Ovary (tissue), 9 donors: ENCODE measurements around the gene MTUS2. TPM values are rescaled to one million over a fixed set of nuclear protein-coding genes. Genes with fewer than 3 reads are reported as not detected.

ENCODE experiments used
- DNase-seq, 5 donors: peaks; one replicate each; pipeline ENCODE4 v3.0.0-alpha.2; 2019 to 2020
- H3K27ac ChIP-seq, 2 donors: fragments of 200-600 bp; one replicate each; pipeline versions ENCODE4 v1.5.1 to v1.8.0; 2019 to 2022
- H3K27me3 ChIP-seq: fragments of 200-600 bp; one replicate; pipeline ENCODE4 v1.8.0; 2022
- H3K36me3 ChIP-seq: fragments of 200-600 bp; sonication (generic); one replicate; pipeline ENCODE4 v1.5.1; 2019
- H3K4me1 ChIP-seq: one replicate; pipeline ENCODE4 v1.8.1; 2013; ENCODE audit warnings: mild to moderate bottlenecking, moderate library complexity; ENCODE audit not compliant: insufficient read depth
- H3K4me3 ChIP-seq: fragments of 200-600 bp; sonication (generic); one replicate; pipeline ENCODE4 v1.5.1; 2017
- H3K9me3 ChIP-seq, 2 donors: fragments of 200-600 bp in 1 of 2; sonication (generic) in 1 of 2; one replicate each; pipeline versions ENCODE4 v1.5.1 to v1.8.1; 2013 to 2019; ENCODE audit warnings: mild to moderate bottlenecking in 1 of 2, moderate library complexity in 1 of 2
- EP300 ChIP-seq: sonication (generic); formaldehyde crosslinking; IDR thresholded peaks from one replicate; pipeline ENCODE4 v1.6.1; 2017; ENCODE audit warnings: antibody characterized with exemption
- POLR2A ChIP-seq: fragments of 450-650 bp; IDR thresholded peaks from one replicate; pipeline ENCODE4 v1.6.1; 2017; ENCODE audit warnings: antibody characterized with exemption, mild to moderate bottlenecking, moderate library complexity
- WGBS, 3 donors: extraction: QIAGEN DNeasy Blood & Tissue Kit in 1 of 3; methylation state at CpG; one replicate each; pipeline versions ENCODE4 v1.1.5 to v1.1.7; 2013 to 2017; 5-methylcytosine and 5-hydroxymethylcytosine counted together
- intact Hi-C, 4 donors: fragments of 100-400 bp; cut with DNase I; formaldehyde crosslinking; loops; one replicate each; pipeline versions ENCODE4 v1.11.0 to v1.15.1; 2022 to 2023
- polyA plus RNA-seq, 2 donors: library from polyadenylated mRNA; stranded (reverse); fragments of 200-250 nt in 1 of 2; fragments of 350-450 nt in 1 of 2; fragmentation: Illumina TruSeq in 1 of 2; extraction: RNeasy Lipid Tissue Mini Kit (QIAGEN cat#74804) in 1 of 2; gene quantifications; one replicate each; pipeline ENCODE4 v1.2.3, GENCODE V29; 2013 to 2014
- total RNA-seq, 7 donors: library from RNA; depleted of rRNA in 2 of 7; stranded (reverse); fragments of >200 nt in 2 of 7; fragmentation: NEBNext Ultra II Directional in 3 of 7; extraction: Animal tissue kit (Norgen Biotek cat#: 25700) in 3 of 7; gene quantifications; one replicate each; pipeline versions ENCODE4 v1.1.0 to v1.2.4, GENCODE V29; 2016 to 2023
- TF ChIP-seq, protein P1 (sequence below), 3 donors: fragments of 450-650 bp in 2 of 3; fragments of 200-600 bp in 1 of 3; IDR thresholded peaks; one replicate each; pipeline versions ENCODE4 v1.5.1 to v1.8.0; 2016 to 2022; ENCODE audit warnings: antibody characterized with exemption in 3 of 3, mild to moderate bottlenecking in 1 of 3
- donor health status: DM: no; HTN: no; CAD: no; lungs with moderate emphysema.
- donor health status: DM: no; HTN: no; CAD: no.
- donor health status: Bipolar disorder and iron deficiency.
- donor health status: DM: yes; HTN: yes; CAD: no.
- donor health status: DM: no; HTN: no; CAD: no.
- donor health status: DM: yes; HTN: yes; CAD: no.

MTUS2 gene
- total and polyA plus RNA-seq, 9 donors: 1.5 to 8.7 (median 5.4) TPM

DNA sequence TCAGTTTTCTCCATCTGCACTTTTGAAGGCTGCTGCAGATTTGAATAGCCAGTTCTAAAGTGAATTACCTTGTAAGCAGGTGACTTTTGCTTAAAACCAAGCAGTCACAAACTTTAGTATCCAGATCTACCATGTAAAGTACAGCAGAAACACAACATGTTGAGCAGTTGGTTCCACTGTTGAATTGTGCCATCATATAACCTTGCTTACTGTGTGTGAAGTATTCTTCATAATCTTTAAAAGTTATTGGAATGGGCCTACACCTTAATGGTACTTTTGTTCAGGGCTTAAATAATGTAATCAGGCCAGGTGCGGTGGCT lies 23.2 kb upstream of the MTUS2 start:
- H3K4me3 ChIP-seq: no peak overlapping the region
- H3K9me3 ChIP-seq: no peaks in the 10 kb centered on the region
- intact Hi-C loops: no loop called here
- H3K27me3 ChIP-seq: no peaks in the 10 kb centered on the region
- TF ChIP-seq POLR2A (no peak), EP300 (no peak)
- TF ChIP-seq, protein P1, sequence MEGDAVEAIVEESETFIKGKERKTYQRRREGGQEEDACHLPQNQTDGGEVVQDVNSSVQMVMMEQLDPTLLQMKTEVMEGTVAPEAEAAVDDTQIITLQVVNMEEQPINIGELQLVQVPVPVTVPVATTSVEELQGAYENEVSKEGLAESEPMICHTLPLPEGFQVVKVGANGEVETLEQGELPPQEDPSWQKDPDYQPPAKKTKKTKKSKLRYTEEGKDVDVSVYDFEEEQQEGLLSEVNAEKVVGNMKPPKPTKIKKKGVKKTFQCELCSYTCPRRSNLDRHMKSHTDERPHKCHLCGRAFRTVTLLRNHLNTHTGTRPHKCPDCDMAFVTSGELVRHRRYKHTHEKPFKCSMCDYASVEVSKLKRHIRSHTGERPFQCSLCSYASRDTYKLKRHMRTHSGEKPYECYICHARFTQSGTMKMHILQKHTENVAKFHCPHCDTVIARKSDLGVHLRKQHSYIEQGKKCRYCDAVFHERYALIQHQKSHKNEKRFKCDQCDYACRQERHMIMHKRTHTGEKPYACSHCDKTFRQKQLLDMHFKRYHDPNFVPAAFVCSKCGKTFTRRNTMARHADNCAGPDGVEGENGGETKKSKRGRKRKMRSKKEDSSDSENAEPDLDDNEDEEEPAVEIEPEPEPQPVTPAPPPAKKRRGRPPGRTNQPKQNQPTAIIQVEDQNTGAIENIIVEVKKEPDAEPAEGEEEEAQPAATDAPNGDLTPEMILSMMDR (IDR thresholded peaks at IDR 0.05): no peak
- no peak overlapping the region for H3K27ac ChIP-seq
- WGBS, 3 donors: 93 to 100% (median 94%) methylated on average over 1 of the region's 1 CpG
- H3K4me1 ChIP-seq: no peaks in the 10 kb centered on the region
- no peak for DNase-seq
- H3K36me3 ChIP-seq: no peaks in the 10 kb centered on the region

DNA sequence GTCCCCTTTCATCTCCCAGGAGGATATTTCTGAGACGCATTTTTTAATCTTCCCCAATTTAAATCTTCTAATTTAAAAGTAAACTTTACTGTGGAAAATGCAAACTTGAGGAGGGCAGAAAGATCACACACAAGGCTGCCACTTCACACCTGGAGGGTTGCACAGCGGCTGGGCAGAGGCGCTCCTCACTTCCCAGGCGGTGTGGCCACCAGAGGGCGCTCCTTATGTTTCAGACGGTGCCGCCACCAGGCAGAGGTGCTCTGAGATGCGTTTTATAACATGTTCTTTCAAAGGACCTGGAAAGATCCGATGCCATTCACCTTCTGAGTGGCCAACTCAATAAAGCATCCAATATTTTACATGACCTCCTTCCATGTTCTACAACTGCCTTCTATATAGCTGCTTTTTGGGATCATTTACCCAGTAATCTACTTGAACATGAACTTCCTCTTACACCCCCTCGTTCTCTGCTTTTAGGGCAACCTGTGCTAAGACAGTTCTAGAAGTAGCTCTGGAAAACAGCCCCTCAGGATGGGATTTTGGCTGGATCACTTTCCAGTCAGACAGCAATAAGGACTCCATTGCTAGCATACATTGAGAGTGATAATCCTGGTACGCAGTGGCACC lies 14.8 kb upstream of the MTUS2 start:
- H3K27ac ChIP-seq: no peak overlapping the region
- TF ChIP-seq POLR2A: no peak
- TF ChIP-seq, protein P1 (IDR thresholded peaks at IDR 0.05): no peak
- TF ChIP-seq EP300: no peak
- H3K4me1 ChIP-seq: no peaks in the 10 kb centered on the region
- H3K27me3 ChIP-seq: no peaks in the 10 kb centered on the region
- 43 to 51% (median 48%) methylated on average over 11 of the region's 11 CpGs for WGBS, 3 donors
- no peak for DNase-seq
- H3K36me3 ChIP-seq: no peaks in the 10 kb centered on the region
- H3K9me3 ChIP-seq: no peaks in the 10 kb centered on the region
- intact Hi-C loops: no loop called here
- H3K4me3 ChIP-seq: no peak overlapping the region

DNA sequence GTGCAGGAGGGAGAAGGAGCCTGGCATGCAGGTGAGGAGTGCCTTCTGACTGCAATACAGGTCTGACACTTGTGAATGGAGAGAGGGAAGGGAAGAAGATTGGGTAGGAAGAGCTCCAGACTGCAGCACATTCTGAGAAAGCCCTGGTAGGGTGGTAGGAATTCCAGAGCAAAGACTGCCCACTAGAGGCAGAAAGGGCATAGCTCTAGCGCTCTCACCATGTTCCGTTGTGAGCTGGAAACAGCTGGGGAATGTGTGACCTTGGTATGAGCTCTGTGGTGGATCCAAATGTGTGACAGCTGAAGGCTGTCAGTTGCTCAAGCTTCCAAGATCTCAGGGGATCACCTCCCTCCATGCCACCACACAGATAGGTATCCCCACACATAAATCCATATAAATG lies 2.9 kb upstream of the MTUS2 start:
- intact Hi-C loops: no loop called here
- Histone ChIP-seq H3K4me1 (peaks cover 2% of the 10 kb centered on the region), H3K4me3 (no peak overlapping the region), H3K36me3 (no peaks in the 10 kb centered on the region), H3K9me3 (peaks cover 0 to 7% of the 10 kb centered on the region in 2 donors), H3K27ac (no peak overlapping the region), H3K27me3 (no peaks in the 10 kb centered on the region)
- 89 to 91% (median 90%) methylated on average over 2 of the region's 2 CpGs for whole genome bisulfite sequencing, 3 donors
- DNase-seq: no peak
- TF ChIP-seq POLR2A (no peak), EP300 (no peak)
- TF ChIP-seq, protein P1 (IDR thresholded peaks at IDR 0.05): no peak

DNA sequence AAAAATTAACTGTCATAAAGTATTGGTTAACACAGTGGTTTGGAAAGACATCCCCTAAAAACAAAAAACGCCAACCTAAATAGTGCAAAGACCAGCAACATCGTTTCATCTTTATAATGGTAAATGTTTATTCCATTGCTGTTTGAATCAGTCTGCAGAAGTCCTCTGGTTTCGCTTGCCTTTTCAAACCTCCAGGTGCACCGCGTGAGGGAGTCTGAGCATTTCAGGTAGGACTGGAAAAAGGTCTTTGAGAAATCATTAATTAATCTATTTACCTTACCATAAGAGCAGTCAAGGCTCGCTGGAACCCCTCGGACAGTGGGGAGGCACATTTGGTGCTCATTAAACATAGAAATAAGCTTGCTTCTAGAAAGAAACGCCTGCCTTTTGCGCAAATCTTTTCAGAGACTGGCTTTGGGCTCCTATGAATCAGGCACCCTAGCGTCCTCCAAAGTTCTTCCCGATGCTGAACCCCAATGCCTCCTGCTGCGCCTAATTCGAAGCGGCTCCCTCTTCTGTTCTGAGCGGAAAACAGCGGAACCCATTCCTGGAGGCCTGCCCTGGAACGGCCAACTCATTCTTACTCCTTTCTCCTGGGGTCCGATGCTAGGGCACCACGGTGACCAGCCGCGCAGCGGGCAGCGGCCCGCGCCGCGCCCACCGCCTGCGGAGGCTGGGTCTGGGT lies 951 bp upstream of the MTUS2 start:
- TF ChIP-seq, protein P1 (IDR thresholded peaks at IDR 0.05): no peak
- no peak for TF ChIP-seq POLR2A
- no peak for TF ChIP-seq EP300
- H3K4me3 ChIP-seq: no peak overlapping the region
- H3K9me3 ChIP-seq: peaks cover 0 to 7% of the 10 kb centered on the region in 2 donors
- H3K4me1 ChIP-seq: peaks cover 2% of the 10 kb centered on the region
- DNase-seq: no peak
- intact Hi-C loops: no loop called here
- 2 to 5% (median 3%) methylated on average over 29 of the region's 29 CpGs for WGBS, 3 donors
- no peak overlapping the region for H3K27ac ChIP-seq
- H3K27me3 ChIP-seq: no peaks in the 10 kb centered on the region
- no peaks in the 10 kb centered on the region for H3K36me3 ChIP-seq
